NCI-H748 (cell line): Measurements from ENCODE around the gene ADAMTS5.

ENCODE experiments used
- DNase-seq: peaks from one replicate; lab custom pipeline; 2025; ENCODE audit not compliant: unreplicated experiment; lab: John Stamatoyannopoulos, UW

The ADAMTS5 gene

DNA sequence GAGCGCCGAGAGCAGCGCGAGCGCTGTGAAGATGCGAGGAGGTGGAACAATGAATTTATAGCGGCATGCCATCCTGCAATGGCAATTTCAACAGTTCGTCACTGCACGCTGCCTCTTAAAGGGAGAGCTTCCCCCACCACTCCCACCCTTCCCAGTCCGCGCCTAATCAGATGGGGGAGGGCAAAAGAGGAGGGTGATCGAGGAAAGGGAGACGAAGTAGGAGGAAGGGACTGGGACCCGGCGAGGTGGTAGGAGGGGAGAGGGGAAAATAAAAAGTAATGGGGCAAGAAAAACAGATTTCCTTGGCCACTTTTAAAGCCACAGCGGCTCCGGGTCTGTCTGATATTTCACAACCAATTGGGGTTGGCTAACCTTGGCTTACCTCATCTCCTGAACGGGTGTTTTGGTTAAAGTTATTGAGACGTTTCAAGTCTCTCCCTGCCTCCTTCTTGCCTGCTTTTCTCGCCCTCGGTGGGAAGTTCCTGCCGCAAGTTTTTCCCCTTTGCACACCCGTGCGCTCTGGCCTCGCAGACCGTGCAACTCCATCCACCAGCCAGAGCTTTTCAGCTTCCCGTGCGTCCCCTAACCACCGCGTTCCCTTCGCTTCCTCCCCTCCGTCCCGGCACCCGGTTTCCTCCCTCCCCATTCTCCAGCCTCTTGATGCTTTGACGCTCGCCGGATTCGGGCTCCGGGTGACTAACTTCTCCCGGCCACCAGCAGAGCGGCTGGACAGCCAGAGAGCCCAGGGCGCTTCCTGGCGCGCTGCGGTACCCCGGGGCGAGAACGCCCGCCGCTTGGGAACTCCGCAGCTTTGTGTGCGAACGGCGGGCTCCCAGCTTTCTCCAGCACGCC, at the start of gene ADAMTS5:
Gene ADAMTS5, minus strand, starts transcription at position 27 of the 852 bp plus-strand sequence. CDS start 697 bp downstream, outside the sequence.
- peak; percentile 59 for DNase-seq

DNA sequence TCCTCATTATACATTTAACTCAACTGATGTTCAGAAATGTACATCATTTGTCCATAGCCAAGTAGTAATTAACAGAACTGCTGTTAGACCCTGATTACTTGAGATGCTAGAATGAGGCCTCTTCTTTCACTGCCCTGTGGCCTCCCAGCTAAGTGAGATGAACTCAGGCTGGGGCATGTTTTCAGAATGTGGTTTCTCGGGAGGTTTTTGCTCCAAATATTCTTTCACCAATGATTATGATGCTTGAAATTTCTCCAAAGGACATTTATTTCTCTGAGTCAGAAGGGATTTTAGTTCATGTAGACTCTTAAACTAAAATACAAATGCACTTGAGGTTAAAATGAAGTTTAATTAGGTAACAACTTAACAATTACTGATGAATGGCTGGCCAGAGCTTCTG, 34.6 kb upstream of the ADAMTS5 start:
- DNase-seq, result no peak

DNA sequence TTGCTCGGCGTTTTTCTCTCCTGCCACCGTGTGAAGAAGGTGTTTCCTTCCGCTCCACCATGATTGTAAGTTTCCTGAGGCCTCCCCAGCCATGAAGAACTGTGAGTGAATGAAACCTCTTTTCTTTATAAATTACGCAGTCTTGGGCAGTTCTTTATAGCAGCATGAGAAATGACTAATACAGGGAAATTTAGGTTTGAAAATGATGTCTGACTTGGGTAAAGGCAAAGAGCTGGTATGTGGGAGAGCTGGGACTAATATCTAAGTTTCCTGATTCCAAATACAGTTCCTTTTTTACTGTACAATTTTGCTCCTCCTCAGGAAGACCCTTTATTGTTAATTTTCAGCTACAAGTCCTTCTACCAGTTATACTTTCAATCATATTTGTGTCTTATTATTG, 16.7 kb upstream of the ADAMTS5 start:
- no peak for DNase-seq

DNA sequence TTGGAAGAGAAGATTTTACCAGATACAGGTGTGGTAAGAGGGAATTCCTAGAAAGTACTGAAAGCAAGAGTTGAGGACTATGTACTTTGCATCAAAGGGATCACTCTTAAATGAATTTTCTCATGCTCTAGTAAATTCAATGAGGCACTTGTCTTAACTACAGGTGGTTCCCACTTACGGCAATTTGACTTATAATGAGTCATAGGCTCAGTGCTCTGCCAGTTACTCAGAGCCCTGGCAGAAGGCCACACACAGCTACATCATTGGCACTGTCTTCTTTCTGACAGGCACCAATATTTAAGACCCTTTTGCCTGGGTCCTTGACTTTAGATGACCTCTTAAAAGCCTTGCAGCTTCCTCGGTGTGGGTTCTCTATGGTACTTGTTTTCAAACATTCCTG, 15.9 kb upstream of the ADAMTS5 start:
- DNase-seq, result no peak

DNA sequence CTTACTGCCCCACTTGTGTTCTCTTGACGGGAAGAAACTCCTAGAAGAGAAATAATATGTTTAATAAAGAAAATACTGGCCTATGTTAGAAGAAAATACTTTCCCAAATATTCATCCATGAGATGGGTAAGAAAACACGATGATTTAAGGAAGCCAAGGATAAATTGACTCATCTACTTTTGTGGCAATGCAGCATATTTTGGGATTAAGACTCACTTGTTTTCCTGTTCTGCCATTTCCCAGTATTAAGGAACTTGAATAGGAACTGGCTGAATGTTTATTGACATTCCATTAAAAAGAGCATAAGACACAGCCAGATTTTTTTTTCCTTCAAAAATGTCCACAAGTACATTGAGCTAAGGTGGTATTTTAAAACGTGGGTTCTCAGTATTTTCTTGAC, 10.9 kb upstream of the ADAMTS5 start:
- no peak for DNase-seq

DNA sequence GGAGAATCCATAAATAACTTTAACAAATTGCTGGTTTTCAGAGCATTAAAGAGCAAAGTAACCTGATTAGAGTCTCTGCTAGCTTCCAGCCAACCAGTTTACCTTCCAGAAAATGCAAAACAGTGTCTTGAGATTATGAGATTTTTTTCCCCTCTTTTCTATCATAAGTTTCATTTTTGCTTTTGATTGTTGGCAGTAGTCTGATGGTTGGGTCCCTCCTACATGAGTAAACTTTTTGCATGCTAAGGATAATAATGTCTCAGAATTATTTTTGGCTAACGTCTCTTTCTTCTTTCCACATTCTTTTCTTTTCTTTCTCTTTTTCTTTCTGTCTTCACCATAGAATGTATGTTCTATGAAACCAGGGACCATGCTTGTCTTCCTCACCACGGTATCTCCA, 6.3 kb upstream of the ADAMTS5 start:
- DNase-seq, result no peak

DNA sequence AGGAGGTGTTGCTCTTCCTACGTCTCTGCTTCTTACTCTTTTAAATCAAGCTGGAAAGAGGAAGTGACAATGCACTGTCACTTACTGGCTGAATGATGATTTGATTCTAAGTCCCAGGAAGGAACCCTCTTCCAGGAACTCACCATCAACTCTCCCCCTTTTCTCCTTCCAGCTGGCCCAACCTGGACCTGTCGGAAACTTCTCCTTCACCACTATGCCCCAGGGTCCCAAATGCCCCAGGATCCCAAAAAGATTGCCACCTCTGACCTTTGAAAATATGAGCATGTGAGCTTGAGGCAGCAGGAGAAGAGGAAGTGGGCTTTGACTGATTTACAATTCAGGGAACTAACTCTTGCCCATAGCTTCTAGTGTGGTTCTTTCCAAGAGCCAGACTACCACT, 5.3 kb upstream of the ADAMTS5 start:
- DNase-seq, result no peak

DNA sequence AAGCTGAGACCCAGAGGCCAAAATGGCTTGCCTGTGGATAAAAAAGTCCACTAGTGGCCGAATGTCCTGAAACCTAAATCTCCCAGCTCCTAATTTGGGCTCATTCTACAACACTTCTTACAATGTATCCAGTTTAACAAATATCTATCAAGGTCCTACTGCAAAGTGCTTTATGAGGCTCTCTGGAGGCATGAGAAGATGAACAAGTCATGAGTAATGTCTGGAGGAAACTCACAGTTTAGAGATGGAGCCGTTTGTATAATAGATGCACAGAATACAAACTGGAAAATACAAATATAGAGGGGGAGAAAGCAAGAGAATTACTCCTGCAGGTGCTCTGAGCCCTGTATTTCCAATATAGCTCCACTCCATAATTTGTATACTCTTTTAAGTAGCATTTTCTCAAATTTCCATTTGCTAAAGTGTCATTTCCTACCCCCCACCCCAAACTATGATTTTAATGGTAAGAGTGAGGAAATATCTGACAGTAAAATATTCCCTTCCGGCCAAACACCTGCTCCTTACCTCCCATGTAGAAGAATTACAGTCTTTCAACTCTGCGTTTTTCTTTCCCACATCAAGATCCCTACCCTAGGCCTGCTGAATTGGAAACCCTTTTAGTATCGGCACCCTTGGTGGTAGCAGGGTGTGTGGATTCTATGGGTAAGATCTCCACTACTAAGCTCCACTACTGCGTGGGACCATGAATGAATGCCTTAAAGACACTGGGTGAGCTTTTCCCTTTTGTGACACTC, 3.3 kb upstream of the ADAMTS5 start:
- no peak for DNase-seq

DNA sequence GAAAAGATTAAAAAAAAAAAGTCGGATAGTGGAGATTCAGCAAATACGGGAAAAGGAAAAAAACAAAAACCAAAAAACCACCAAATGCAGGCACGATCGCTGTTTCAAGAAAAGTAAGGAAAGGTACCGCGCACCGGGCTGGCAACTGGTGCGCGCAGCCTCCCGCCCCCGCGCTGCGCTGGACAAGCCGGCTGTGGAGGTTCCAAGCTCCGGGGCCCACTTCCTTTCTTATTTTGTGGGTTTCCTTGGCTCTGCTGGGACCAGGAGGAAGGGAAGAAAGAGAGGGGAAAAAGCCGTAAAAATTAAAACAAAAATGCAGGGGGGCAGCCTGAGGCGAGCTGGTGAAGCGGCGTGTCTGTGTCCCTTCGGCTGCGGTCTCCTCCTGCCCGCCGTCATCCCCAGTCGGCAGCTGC, 233 bp downstream of the ADAMTS5 start:
- peak; percentile 24 for DNase-seq

DNA sequence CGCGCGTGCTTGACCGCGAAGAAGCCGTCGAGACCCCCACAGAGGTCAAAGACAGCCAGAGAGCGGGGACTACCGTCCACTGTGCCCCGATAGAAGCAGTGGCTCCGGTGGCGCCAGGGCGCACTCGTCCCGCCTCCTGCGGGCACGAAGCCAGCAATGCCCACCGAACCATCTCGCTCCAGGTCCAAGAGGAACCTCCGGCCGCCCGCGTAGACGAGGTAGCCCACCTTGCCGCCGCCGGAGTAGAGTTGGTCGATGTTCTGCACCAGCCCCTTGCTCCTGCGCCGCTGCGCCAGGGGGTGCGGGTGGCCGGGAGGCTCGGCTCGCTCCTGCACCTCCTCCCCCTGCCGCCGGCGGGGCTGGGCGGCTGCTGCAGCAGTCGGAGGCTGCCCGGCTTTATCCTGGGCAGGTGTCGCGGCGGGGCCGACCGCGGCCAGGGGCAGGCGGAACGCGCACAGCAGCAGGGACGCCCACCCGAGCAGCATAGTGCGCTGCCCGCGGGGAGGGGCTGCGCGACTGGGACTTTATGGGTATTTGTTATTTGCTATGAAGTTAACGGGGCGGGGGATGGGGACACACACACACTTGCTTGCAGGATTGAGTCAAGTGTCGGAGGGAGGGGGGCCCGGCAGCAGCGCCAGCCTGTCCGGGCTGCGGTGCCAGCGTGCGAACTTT, 844 bp downstream of the ADAMTS5 start:
- DNase-seq, result peak; percentile 30

DNA sequence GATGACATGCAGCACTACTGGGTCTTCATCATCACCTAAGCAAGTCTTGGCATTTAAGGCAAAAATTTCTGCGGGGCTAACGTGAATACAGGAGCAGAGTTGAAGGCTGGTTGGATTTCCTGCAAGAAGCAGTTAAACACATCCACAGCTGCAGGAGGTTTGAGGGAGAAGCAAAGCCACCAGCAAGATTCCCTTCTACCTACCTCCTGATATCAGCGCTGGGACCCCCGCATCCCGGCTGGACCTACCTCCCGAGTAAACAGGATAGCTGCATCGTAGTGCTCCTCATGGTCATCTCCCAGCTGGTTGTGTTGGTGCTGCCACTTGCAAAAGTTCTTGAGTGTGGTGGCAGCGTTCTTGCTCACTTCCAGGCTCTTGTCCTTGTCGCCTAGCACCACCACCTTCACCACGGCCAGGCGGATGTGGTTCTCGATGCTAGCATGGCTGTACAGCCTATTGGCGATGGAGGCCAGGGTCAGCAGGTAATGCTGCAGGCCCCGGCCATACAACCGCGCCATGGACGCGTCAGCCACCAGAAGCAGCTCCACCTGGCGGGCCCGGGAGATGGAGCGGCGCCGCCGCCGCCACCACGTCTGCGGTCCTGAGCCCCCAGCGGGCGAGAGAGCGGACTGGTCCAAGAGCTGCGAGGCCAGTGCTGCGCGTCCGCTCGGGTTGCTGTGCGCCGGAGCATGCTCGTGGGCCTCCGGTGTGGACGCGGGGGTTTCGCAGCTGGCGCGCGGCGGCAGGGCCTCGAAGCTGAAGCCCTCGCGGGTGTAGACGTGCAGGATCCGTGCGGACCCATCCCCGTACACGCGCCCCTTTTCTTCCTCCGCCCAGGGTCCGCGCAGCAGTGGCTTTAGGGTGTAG, 1.6 kb downstream of the ADAMTS5 start:
- no peak for DNase-seq

DNA sequence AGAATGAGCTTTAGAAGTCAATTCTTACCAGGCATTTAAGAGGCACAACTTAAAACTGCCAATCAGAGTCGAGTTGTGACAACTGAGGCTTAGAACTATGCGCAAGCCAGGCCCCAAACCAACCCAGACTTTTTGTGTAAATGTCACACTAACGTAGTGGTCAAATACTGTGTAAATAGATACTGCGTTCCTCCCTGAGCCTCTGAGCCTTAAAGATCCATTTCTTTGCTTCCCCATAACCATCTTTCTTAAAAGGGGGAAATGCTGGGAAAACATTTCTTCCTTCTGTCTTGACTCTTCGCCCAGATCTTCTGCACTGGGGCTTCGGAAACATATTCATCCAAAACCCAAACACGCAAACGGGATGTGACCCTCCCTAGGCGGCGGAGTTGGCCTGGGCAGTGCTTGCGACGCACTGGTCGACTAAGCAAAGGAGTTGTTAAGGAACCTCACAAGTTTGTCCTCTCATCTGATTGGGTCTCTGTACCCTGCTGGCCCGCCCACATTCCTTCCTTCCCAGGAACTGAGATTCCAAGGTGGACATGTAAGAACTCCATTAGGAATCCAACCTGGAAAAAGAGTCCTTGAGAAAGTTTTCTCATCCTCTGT, 2.6 kb downstream of the ADAMTS5 start:
- no peak for DNase-seq

DNA sequence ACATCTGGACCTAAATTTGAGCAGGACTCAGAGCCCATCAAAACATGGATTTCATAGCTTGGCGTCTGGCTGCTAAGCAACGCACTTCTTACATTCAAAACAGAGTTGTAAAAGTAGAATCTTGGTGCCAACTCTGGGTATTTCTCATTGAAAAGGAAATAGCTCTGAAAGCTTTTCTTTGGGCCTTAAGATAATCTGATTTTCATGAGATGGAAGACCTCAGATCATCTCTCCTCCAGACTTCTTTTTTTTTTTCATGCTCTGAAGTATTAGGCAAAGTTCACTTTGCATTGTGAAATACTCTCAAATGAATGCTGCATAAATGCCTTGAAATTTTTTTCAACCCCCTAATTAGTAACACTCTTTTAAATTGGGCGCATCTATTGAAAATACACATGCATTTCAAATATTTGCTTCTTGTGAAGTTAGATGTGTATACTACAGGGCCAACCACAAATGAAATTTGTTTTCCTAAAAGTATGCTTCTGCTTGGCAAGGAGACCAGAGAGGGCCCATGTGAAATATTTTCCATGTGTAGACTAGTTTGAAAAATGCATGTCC, 4.2 kb downstream of the ADAMTS5 start:
- no peak for DNase-seq

DNA sequence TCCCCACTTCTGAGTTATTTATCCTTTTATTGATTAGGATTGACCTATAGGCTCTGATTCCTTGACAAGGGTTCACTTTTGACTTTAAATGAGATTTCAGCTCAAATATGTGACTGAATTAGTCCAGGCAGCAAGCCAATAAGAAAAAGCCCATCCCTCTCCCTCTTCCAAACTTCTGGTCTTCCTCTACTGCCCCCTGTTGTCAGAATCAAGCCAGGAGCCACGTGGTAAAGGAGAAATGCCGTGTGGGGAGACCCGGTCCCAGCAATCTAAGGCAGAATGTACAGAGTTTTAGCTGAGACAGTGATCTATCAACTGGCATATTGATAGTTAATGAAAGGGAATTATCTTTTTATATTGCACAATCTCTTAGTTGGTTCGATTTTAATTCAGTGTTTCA, 5.2 kb downstream of the ADAMTS5 start:
- DNase-seq, result no peak

DNA sequence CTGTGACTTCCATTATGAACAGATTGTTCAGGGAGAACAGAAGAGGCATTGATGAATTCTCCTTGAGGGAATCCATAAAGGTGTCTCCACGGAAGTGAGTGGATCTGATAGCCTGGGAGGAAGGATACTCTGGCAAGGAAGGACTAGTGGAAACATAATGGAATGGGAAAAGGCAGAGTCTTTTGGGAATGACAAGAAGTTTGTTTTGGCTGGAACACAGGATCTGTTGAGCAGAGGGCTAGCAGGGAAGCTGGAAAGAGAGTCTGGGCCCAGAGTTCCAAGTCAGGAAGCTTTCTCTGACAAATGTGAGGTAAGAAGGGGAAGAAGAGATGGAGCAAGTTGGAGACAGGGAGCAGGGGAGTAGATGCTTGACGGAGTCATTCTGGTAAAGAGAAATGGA, 8.1 kb downstream of the ADAMTS5 start:
- no peak for DNase-seq

DNA sequence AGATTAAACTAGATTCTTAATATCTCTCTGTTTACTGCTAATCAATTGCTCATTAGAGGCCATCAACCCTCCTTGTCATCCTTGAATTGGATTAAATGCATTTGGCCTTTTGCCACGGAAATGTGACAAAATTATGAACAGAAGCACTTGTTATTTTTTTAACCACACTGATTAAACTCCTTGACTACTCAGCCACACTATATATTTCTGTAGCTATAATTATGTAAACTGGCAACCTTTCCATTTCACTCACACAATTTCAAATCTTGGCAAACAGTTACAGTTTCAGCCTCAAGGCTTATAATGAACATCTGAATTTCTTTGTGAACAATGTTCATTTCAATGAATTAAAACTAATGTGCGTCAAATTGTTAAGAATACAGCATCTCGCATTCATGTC, 10.1 kb downstream of the ADAMTS5 start:
- no peak for DNase-seq

DNA sequence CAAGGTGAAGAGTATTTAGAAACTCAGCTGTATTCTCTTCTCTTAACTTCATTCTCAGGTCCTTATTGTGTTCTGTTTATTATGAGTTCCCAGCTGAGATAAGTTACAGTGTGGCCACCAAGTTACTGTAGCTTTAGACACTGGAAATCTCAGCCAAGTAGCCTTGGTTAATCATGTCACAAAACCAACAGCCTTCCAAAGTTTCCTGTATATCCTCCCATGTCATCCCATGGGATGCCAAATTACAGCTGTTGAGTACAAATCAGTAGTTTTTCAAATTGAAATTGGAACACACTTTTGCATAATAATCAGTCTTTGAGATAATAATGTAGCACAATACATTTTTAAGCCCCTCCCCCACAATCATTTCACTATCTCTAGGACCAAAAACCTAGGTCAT, 10.7 kb downstream of the ADAMTS5 start:
- no peak for DNase-seq

DNA sequence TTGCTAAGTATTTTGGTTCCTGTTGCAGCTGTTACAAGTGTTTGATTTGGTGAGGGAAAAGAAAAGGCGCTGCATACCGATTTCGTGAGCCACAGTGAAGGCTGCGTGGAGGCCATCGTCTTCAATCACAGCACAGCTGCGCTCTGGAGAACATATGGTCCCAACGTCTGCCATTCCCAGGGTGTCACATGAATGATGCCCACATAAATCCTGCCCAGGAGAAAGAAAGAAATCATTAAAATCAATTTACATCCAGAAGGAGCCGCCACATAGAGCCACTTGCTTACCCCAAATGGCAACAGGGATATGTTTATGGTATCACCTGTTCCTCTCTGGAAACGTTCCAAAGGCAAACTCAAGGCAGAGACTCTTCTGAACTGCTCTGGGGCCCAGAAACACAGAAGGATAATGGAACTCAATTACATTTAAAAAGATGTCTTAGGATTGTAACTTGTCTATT, 12.2 kb downstream of the ADAMTS5 start:
- DNase-seq, result no peak

DNA sequence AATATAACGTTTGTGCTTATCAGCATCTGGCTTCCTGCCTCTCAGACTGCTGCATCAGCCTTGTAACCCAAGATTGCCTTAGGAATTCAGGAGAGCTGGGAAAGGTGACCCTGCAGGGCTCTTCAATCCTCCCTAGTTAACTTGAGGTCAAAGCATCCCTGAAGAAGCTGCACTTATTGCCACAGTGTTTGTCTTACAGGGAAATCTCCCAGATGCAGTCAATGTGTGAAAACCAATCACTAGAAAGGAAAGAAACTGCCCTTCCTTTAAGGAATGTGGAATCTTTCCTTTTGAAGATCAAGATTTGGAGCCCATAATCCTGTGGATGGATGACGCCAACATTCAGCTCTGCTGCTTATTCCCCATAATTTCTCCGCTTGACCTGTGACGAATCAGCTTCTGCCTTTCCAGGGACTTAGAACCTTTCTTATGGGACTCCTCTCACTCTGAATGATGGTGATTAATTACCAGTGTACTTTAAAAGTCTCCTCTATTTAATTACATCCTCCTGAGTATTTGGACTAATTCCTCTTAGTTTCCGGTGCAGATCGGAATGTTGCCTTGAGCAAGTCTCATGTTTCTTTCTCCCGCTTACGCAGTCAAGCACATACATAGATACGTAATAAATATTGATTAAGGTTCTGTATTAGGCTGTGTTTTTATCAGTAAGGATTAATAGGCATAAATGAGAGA, 14.4 kb downstream of the ADAMTS5 start:
- no peak for DNase-seq
